Parathyroid adenoma (tissue), 2 donors: Measurements from ENCODE around the gene AUTS2.

Experiments
- H2AFZ ChIP-seq: fragments of 300-600 bp; sonication (generic); one replicate; pipeline ENCODE4 v1.7.0; 2017; ENCODE audit warnings: antibody characterized with exemption, mild to moderate bottlenecking
- H3K27ac ChIP-seq: fragments of 300-600 bp; sonication (generic); one replicate; pipeline ENCODE4 v1.7.0; 2017
- H3K27me3 ChIP-seq: fragments of 300-600 bp; sonication (generic); one replicate; pipeline ENCODE4 v1.7.0; 2017; ENCODE audit warnings: low read length; ENCODE audit not compliant: control insufficient read depth, insufficient read depth
- H3K36me3 ChIP-seq: fragments of 300-600 bp; sonication (generic); one replicate; pipeline ENCODE4 v1.7.0; 2017; ENCODE audit warnings: low read length; ENCODE audit not compliant: control insufficient read depth, insufficient read depth
- H3K4me1 ChIP-seq: fragments of 300-600 bp; sonication (generic); one replicate; pipeline ENCODE4 v1.7.0; 2017; ENCODE audit warnings: control low read depth
- H3K4me2 ChIP-seq: fragments of 300-600 bp; sonication (generic); one replicate; pipeline ENCODE4 v1.7.0; 2017; ENCODE audit warnings: low read length
- H3K4me3 ChIP-seq: fragments of 300-600 bp; sonication (generic); one replicate; pipeline ENCODE4 v1.7.0; 2017; ENCODE audit warnings: low read depth, low read length
- H3K79me2 ChIP-seq: fragments of 300-600 bp; sonication (generic); one replicate; pipeline ENCODE4 v1.7.0; 2017; ENCODE audit warnings: control low read depth
- H3K9ac ChIP-seq: fragments of 300-600 bp; sonication (generic); one replicate; pipeline ENCODE4 v1.7.0; 2017; ENCODE audit warnings: mild to moderate bottlenecking
- H3K9me3 ChIP-seq: fragments of 300-600 bp; sonication (generic); one replicate; pipeline ENCODE4 v1.7.0; 2017; ENCODE audit warnings: low read length; ENCODE audit not compliant: control insufficient read depth
- TF ChIP-seq, protein P1 (sequence below): fragments of 300-600 bp; sonication (generic); IDR thresholded peaks from one replicate; pipeline ENCODE4 v1.7.0; 2017; ENCODE audit warnings: antibody characterized with exemption, mild to moderate bottlenecking
- donor health status: primary hyperparathyroidism.

AUTS2 gene

DNA sequence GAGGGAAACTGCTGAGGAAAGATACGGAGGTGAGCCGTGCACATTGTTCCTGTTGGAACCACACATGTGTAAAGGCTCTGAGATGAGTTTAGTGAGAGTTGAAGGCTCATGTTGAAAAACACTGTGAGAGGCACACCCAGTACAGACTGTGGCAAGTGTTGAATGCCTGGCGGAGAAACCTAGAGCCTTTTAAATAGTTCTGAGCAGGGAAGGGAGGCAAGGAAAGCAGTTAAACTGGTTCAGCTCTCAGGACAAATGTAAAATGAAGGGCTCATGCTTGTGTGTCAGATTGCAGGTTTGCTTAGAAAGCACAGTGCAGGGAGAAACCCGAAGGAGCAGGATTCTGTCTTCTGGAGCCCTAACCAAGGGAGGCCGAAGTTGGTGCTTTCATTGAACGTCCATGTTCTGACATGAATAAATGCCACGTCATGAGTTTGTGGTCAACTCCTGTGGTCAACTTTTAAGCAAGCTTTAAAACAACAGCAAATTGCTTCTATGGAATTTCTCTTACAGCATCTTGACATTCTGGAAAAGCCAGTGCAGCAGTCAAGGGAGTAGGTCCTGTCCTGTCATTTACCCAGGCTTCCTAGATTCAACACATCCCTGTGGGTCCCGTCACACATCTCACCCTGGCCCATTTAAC lies 882.8 kb downstream of the AUTS2 start:
- H2AFZ ChIP-seq: no peak overlapping the region
- H3K4me2 ChIP-seq: no peak overlapping the region
- no peak overlapping the region for H3K4me3 ChIP-seq
- H3K27me3 ChIP-seq: no peaks in the 10 kb centered on the region
- H3K27ac ChIP-seq: no peak overlapping the region
- H3K9me3 ChIP-seq: no peaks in the 10 kb centered on the region
- no peaks in the 10 kb centered on the region for H3K79me2 ChIP-seq
- no peak overlapping the region for H3K9ac ChIP-seq
- no peaks in the 10 kb centered on the region for H3K4me1 ChIP-seq
- H3K36me3 ChIP-seq: no peaks in the 10 kb centered on the region
- TF ChIP-seq, protein P1, sequence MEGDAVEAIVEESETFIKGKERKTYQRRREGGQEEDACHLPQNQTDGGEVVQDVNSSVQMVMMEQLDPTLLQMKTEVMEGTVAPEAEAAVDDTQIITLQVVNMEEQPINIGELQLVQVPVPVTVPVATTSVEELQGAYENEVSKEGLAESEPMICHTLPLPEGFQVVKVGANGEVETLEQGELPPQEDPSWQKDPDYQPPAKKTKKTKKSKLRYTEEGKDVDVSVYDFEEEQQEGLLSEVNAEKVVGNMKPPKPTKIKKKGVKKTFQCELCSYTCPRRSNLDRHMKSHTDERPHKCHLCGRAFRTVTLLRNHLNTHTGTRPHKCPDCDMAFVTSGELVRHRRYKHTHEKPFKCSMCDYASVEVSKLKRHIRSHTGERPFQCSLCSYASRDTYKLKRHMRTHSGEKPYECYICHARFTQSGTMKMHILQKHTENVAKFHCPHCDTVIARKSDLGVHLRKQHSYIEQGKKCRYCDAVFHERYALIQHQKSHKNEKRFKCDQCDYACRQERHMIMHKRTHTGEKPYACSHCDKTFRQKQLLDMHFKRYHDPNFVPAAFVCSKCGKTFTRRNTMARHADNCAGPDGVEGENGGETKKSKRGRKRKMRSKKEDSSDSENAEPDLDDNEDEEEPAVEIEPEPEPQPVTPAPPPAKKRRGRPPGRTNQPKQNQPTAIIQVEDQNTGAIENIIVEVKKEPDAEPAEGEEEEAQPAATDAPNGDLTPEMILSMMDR: no peak

DNA sequence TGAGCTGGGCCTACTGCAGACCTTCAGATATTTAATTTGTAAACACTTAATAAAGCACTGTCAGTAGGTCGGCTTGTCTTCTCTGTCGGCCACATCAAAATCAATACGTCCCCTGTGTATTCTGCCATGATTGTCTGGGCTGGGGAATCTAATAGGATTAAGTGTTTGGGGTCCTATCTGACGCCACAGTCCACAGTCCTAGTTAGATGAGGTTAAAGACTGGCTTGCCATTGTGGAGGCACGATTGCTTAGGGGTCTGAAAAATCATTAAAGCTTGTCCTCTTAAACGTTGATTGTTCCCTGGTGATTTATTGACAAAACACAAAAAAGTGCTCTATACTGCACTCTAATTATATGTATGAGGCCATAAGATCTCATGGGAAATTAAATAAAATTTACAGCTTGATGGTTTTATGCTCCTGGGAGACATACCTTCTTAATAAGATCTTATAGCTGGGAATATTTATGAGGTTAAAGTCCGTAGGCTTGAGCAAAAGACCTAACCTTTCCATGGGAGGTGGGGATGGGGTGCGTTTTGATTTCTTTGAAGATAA lies 883.4 kb downstream of the AUTS2 start:
- H3K79me2 ChIP-seq: no peaks in the 10 kb centered on the region
- no peak overlapping the region for H3K27ac ChIP-seq
- H3K9me3 ChIP-seq: no peaks in the 10 kb centered on the region
- H3K9ac ChIP-seq: no peak overlapping the region
- no peaks in the 10 kb centered on the region for H3K4me1 ChIP-seq
- no peak overlapping the region for H2AFZ ChIP-seq
- H3K4me2 ChIP-seq: no peak overlapping the region
- TF ChIP-seq, protein P1: no peak
- no peaks in the 10 kb centered on the region for H3K36me3 ChIP-seq
- H3K27me3 ChIP-seq: no peaks in the 10 kb centered on the region
- no peak overlapping the region for H3K4me3 ChIP-seq

DNA sequence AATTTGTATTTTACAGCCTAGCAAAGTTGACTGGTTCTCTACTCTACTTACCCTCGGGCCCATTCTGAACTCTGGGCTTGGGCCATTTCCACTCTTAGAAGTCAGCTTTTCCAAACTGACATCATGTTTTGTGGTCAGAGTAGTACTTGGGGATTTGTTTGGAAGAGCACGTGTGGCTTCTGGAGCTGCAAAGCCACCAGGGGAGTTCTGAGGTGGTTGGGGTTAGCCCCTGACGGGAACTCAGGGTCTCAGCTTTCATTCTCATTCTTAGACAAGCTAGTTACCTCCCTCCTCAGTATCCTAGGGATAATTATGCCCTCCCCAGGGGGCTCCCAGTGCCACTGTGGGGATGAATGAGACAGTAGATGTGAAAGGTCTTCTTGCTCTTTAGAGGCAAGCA lies 886.0 kb downstream of the AUTS2 start:
- H3K36me3 ChIP-seq: no peaks in the 10 kb centered on the region
- no peaks in the 10 kb centered on the region for H3K79me2 ChIP-seq
- H3K9ac ChIP-seq: no peak overlapping the region
- H3K27me3 ChIP-seq: no peaks in the 10 kb centered on the region
- H3K4me1 ChIP-seq: no peaks in the 10 kb centered on the region
- H3K9me3 ChIP-seq: no peaks in the 10 kb centered on the region
- no peak overlapping the region for H3K4me3 ChIP-seq
- TF ChIP-seq, protein P1: no peak
- H3K4me2 ChIP-seq: no peak overlapping the region
- H2AFZ ChIP-seq: no peak overlapping the region
- no peak overlapping the region for H3K27ac ChIP-seq

DNA sequence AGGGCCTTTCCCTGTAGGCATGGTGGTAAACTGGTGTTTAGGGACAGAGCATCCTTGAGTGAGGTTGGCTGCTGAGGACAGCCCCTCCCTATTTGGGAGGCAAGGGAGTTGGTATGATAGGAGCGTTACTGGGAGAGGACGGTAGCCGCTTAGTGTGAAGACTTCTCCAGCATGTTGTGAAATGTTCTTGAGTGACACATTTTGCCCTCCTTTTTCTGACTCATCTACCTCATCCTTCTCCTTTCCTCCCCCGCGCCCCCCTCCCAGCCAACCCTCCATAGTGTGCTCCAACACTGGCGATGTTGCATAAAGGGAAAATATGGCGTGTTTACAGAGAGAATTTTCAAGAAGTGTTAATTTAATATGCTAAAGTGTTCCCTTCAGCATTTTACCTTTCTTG lies 888.7 kb downstream of the AUTS2 start:
- H3K27me3 ChIP-seq: no peaks in the 10 kb centered on the region
- no peak overlapping the region for H2AFZ ChIP-seq
- no peaks in the 10 kb centered on the region for H3K36me3 ChIP-seq
- H3K9me3 ChIP-seq: no peaks in the 10 kb centered on the region
- no peak overlapping the region for H3K4me3 ChIP-seq
- TF ChIP-seq, protein P1: no peak
- no peak overlapping the region for H3K4me2 ChIP-seq
- H3K27ac ChIP-seq: no peak overlapping the region
- H3K4me1 ChIP-seq: no peaks in the 10 kb centered on the region
- H3K79me2 ChIP-seq: no peaks in the 10 kb centered on the region
- no peak overlapping the region for H3K9ac ChIP-seq

DNA sequence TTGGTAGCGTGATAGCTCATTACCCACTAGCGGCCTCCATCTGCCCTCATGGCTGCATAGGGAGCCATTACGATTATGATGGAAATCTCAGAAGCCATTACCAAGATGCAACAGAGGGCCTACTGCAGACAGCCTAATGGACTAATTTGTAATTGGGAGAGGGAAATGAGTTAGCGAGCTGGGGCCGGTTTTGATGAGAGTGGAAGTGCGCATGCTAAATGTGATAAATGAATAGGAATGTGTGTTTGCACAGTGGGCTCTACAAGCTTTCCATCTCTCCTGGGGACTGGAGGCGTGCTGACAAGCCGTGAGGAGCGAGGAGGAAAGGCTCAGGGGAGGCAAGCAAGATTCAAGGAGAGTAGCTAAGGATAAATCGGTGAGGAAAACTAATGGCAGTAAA lies 889.2 kb downstream of the AUTS2 start:
- H3K4me1 ChIP-seq: no peaks in the 10 kb centered on the region
- no peaks in the 10 kb centered on the region for H3K79me2 ChIP-seq
- H3K4me2 ChIP-seq: no peak overlapping the region
- no peaks in the 10 kb centered on the region for H3K9me3 ChIP-seq
- H3K36me3 ChIP-seq: no peaks in the 10 kb centered on the region
- no peak overlapping the region for H2AFZ ChIP-seq
- TF ChIP-seq, protein P1: no peak
- H3K9ac ChIP-seq: no peak overlapping the region
- no peak overlapping the region for H3K27ac ChIP-seq
- no peaks in the 10 kb centered on the region for H3K27me3 ChIP-seq
- no peak overlapping the region for H3K4me3 ChIP-seq
